Calu3 (cell line): ENCODE measurements around the gene ATP1A3. TPM values are rescaled to one million over a fixed set of nuclear protein-coding genes. Genes with fewer than 3 reads are reported as not detected.
"Not testable (repeated sequence)": the region's sequence is repeated elsewhere in the genome, so short reads cannot be mapped to it uniquely, and the experiment has no call there.

Source experiments
- BruUV-seq: library from RNA; stranded (reverse); fragments of 400-500 nt; replicated peaks from 2 replicates; lab custom pipeline; 2021; lab: Mats Ljungman, UMichigan
- CTCF ChIA-PET: fragments of 300-600 bp; sonication (Branson Sonifier 250); formaldehyde crosslinking; loops from one replicate; lab custom pipeline; 2022; ENCODE audit warnings: antibody characterized with exemption; lab: Charles Lee
- DNase-seq: peaks from one replicate; pipeline ENCODE4 v3.0.0; 2022
- H3K27ac Mint-ChIP-seq: one replicate; pipeline ENCODE4 v1.8.0; 2022; ENCODE audit warnings: mixed read lengths; ENCODE audit not compliant: unreplicated experiment
- H3K27me3 Mint-ChIP-seq: one replicate; pipeline ENCODE4 v1.8.0; 2022; ENCODE audit warnings: mixed read lengths; ENCODE audit not compliant: unreplicated experiment
- H3K36me3 Mint-ChIP-seq: one replicate; pipeline ENCODE4 v1.8.0; 2022; ENCODE audit warnings: mild to moderate bottlenecking, moderate library complexity, mixed read lengths; ENCODE audit not compliant: insufficient read depth, unreplicated experiment
- H3K4me1 Mint-ChIP-seq: one replicate; pipeline ENCODE4 v1.8.0; 2022; ENCODE audit warnings: mild to moderate bottlenecking, low read depth, mixed read lengths; ENCODE audit not compliant: unreplicated experiment
- H3K4me3 Mint-ChIP-seq: one replicate; pipeline ENCODE4 v1.8.0; 2022; ENCODE audit warnings: mild to moderate bottlenecking, low read depth, moderate library complexity, mixed read lengths; ENCODE audit not compliant: unreplicated experiment
- H3K9me3 Mint-ChIP-seq: one replicate; pipeline ENCODE4 v1.8.0; 2022; ENCODE audit warnings: low read depth, mixed read lengths; ENCODE audit not compliant: unreplicated experiment
- intact Hi-C: fragments of 100-400 bp; cut with micrococcal nuclease; formaldehyde crosslinking; loops from one replicate; pipeline ENCODE4 v1.10.0; 2022; ENCODE audit not compliant: unreplicated experiment
- total RNA-seq: library from RNA; stranded (reverse); gene quantifications from 2 replicates; pipeline ENCODE4 v1.2.3, GENCODE V29; 2022
- TF ChIP-seq, protein P1 (sequence below): fragments of 200-600 bp; IDR thresholded peaks from one replicate; pipeline ENCODE4 v1.8.0; 2022; ENCODE audit warnings: antibody characterized with exemption; ENCODE audit not compliant: unreplicated experiment

ATP1A3 gene
- total RNA-seq, 1 experiment from 2014 or later, result 1.7 TPM

- no peak overlapping the region for H3K27ac Mint-ChIP-seq
- H3K9me3 Mint-ChIP-seq, result no peaks in the 10 kb centered on the region
- BruUV-seq, result no TSS peak
- no peak overlapping the region for H3K4me3 Mint-ChIP-seq
- intact Hi-C loops, result no loop called here
- peaks cover 91% of the 10 kb centered on the region for H3K27me3 Mint-ChIP-seq
- no peak for DNase-seq
- H3K36me3 Mint-ChIP-seq, result no peaks in the 10 kb centered on the region
- no peaks in the 10 kb centered on the region for H3K4me1 Mint-ChIP-seq
- TF ChIP-seq, protein P1, sequence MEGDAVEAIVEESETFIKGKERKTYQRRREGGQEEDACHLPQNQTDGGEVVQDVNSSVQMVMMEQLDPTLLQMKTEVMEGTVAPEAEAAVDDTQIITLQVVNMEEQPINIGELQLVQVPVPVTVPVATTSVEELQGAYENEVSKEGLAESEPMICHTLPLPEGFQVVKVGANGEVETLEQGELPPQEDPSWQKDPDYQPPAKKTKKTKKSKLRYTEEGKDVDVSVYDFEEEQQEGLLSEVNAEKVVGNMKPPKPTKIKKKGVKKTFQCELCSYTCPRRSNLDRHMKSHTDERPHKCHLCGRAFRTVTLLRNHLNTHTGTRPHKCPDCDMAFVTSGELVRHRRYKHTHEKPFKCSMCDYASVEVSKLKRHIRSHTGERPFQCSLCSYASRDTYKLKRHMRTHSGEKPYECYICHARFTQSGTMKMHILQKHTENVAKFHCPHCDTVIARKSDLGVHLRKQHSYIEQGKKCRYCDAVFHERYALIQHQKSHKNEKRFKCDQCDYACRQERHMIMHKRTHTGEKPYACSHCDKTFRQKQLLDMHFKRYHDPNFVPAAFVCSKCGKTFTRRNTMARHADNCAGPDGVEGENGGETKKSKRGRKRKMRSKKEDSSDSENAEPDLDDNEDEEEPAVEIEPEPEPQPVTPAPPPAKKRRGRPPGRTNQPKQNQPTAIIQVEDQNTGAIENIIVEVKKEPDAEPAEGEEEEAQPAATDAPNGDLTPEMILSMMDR, result no peak
- CTCF ChIA-PET, result interaction anchor here (1.1 kb wide), 1 partner anchor 16 kb away, joined by 3 read pairs; no protein-coding TSS in a partner anchor
These were observed 24.6 kb upstream of the ATP1A3 start for GRCh38 chr19:42018503-42019193.

GRCh38 chr19:42017040-42017439, 23.0 kb upstream of the ATP1A3 start:
- TF ChIP-seq, protein P1, result no peak
- BruUV-seq, result no TSS peak
- Mint-ChIP-seq H3K27ac (no peak overlapping the region), H3K36me3 (no peaks in the 10 kb centered on the region), H3K4me3 (no peak overlapping the region), H3K27me3 (peaks cover 75% of the 10 kb centered on the region), H3K9me3 (no peaks in the 10 kb centered on the region), H3K4me1 (no peaks in the 10 kb centered on the region)
- intact Hi-C loops, result no loop called here
- DNase-seq, result no peak
- CTCF ChIA-PET, result no interaction called here

DNA sequence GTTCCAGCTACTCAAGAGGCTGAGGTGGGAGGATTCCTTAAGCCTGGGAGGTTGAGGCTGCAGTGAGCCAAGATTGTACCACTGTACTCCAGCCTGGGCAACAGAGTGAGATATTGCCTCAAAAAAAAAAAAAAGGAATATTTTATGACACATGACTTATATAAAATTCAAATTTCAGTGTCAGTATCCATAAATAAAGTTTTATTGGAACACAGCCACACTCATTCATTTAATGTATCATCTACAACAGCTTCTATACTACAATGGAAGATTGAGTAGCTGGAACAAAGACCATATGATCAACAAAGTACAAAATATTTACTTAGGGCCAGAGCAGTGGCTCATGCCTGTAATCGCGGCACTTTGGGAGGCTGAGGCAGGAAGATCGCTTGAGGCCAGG, 18.7 kb upstream of the ATP1A3 start:
- peaks cover 14% of the 10 kb centered on the region for H3K4me1 Mint-ChIP-seq
- H3K27ac Mint-ChIP-seq, intact Hi-C loops, H3K9me3 Mint-ChIP-seq, DNase-seq, H3K4me3 Mint-ChIP-seq, H3K36me3 Mint-ChIP-seq, BruUV-seq: not testable (repeated sequence)
- CTCF ChIA-PET, result interaction anchor here (0.8 to 1.3 kb wide), 3 partner anchors 11 to 23 kb away, joined by 3 to 8 read pairs (median 6); no protein-coding TSS in a partner anchor
- peaks cover 33% of the 10 kb centered on the region for H3K27me3 Mint-ChIP-seq

DNA sequence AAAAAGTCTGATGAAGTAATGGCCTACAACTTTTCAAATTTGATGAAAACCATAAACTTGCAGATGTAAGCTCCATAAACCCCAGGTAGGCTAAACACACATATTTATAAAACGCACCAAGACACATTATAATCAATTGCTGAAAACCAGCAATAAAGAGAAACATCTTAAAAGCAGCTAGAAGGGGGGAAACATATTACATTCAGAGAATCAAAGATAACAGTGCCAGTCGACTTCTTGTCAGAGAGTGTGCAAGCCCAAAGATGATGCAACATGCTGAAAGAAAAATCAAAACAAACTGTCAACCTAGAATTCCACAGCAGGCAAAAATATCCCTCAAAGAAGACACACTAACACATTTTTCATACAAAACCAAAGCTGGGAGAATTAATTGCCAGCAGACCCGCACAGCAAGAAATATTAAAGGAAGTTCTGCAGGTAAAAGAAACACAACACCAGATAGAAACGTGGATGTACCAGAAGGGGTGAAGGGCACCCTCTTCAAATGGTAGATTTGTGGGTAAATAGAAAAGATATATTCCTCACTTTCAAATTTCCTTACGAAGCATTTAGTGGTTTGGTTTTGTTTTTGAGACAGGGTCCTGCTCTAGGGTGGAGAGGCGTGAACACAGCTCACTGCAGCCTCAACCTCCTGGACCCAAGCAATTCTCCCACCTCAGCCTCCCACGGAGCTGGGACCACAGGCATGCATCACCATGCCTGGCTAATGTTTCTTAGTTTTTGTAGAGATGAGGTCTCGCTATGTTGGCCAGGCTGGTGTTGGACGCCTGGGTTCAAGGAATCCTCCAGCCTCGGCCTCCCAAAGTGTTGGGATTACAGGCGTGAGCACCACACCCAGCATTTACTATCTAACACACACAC, 16.5 kb upstream of the ATP1A3 start:
- BruUV-seq, result no TSS peak
- intact Hi-C loops, result no loop called here
- H3K27ac Mint-ChIP-seq, result peak overlapping the region; percentile 75
- TF ChIP-seq, protein P1, result no peak
- DNase-seq, result no peak
- peaks cover 14% of the 10 kb centered on the region for H3K4me1 Mint-ChIP-seq
- CTCF ChIA-PET, result interaction anchor here (0.7 to 2.0 kb wide), 3 partner anchors 18 to 31 kb away, joined by 3 to 7 read pairs (median 3); no protein-coding TSS in a partner anchor
- peaks cover 25% of the 10 kb centered on the region for H3K27me3 Mint-ChIP-seq
- no peak overlapping the region for H3K4me3 Mint-ChIP-seq
- H3K9me3 Mint-ChIP-seq, result peaks cover 3% of the 10 kb centered on the region
- H3K36me3 Mint-ChIP-seq, result peaks cover 9% of the 10 kb centered on the region
